GM18511 (cell line): Measurements from ENCODE around the gene TK1.
"Not testable (repeated sequence)": the region's sequence is repeated elsewhere in the genome, so short reads cannot be mapped to it uniquely, and the experiment has no call there.

Experiments used
- ATAC-seq: cut with Tn5 transposase; IDR thresholded peaks from one replicate; pipeline ENCODE4 v1.9.1; 2021; ENCODE audit warnings: mild to moderate bottlenecking, moderate library complexity; ENCODE audit not compliant: unreplicated experiment

Gene TK1

DNA sequence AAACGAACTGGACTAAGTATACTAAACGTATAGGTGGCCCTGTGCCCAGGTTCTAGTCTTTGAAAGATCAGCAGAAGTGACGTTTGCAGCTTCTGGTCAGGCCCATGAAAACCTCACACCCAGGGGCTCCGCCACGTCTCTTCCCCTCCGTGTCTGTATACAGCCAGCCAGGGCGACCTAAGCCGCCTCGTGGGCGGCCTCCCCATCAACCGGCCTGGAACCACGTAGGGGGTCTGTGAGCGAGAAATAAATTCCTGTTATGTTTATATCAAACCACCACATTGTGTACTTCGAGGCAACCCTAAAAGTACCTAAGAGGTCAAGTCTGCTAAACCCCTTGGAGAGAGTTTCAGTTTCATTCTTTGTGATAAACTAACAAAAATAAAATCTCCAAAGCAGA is 6.8 kb downstream of the TK1 start:
- no peak for ATAC-seq

DNA sequence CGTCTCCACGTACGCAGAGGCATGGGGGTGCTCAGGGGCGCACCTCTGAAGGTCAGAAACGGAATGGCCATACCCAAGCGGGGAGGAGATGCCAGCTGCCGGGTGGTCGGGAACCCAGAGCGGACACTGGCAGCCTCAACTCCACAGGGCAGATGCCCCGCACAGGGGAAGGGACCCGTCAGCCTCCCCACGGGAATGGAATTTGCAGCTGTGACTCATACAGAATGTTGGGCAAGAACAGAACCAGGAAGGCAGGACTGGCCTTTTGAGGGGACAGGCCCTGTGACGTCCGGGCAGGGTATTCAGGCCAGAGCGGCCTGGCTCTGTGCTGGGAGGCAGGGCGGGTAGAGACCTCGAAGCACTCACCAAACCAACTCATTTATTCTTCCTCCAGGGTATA is 7.5 kb downstream of the TK1 start:
- no peak for ATAC-seq

DNA sequence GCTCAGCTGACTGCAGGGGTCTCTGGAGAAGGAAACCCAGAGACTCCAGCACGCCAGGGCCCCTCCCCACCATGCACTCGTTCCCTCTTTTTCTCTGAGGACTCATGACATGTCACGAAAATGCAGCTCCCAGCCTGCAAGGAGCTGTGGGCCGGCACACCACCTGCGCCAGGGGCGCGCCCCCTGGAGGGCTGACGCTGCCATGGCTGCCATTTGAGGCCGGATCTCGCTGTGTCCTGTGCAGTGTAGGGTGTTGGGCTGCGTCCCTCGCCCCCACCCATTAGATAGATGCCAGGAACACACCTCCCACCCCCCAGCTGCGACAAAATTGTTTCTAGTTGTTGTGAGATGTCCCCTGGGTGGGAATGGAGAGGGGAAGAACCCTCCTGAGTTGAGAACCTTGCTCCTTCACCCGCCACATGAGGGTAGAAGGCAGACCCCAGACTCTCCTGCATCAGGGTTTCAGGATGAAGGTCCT is 10.3 kb downstream of the TK1 start:
- ATAC-seq, result no peak

DNA sequence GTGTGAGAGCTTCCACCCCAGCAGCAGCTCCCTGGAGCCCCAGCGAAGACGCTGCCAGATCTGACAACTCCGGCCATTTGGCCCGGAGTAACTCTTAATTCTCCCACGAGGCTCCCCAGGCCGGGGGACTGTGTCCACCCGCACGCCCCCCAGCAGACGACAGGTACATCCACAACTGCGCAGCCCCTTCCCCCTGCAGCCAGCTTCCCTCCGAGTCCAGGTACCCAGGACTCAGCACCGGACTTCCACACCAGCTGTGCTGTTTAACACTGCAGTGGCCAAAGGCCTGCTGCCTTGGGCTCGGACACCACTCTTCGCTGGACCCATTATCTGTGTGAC is 11.2 kb downstream of the TK1 start:
- ATAC-seq, result no peak

DNA sequence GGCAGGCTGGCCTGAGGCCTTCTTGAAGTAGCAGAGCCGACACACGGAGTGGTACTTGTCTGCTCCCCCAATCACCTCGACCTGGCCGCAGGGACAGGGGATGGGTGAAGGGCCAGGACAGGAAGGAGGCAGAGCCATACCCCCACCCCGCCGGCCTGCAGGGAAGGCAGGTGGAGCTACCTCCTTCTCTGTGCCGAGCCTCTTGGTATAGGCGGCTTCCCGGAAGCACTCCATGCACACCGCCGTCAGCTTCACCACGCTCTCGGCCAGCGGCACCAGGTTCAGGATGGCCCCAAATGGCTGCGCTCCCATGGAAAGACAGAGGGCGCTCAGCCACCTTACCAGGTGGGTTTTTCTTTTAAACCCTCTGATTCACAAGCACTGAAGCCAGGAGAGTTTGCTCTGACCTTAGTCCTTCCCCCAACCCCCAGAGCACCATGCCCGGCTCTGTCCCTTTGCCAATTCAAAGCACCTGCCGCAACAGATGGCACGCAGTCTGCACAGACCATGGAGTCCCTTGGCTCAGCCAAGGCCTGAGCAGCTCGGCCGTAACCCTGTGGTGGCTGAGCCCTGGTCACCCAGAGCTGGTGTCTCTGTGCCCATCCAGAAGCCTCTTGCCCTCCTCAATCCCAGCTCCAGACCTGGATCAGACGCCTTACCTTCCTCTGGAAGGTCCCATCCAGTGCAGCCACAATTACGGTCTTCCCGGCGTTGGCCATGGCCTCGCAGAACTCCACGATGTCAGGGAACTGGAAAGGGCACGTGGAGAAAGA is 11.8 kb downstream of the TK1 start:
- no peak for ATAC-seq

DNA sequence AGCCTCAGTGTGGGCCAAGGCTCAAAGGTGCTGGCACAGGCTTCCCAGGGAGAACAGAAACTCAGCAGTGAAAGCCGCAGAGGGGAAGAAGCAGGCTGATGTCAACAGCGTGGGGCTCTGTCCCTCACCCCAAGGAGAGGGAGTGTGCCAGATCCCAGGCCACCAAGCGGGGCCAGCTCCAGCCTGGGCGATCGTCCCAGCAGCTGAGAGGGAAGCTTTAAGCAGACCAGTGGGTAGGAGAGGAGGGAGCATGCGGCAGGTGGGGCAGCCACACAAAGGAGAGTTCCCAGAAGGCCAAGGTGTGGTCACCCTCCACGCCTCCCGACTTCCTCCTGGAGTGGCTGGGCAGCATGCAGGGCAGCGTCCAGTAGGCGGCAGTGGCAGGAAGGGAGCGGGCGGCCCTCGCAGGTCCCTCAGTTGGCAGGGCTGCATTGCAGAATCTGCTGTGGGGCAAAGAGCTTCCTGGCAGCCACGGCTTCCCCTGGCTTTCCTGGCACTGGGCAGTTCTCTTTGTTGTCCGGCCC is 12.4 kb downstream of the TK1 start:
- ATAC-seq, result no peak

DNA sequence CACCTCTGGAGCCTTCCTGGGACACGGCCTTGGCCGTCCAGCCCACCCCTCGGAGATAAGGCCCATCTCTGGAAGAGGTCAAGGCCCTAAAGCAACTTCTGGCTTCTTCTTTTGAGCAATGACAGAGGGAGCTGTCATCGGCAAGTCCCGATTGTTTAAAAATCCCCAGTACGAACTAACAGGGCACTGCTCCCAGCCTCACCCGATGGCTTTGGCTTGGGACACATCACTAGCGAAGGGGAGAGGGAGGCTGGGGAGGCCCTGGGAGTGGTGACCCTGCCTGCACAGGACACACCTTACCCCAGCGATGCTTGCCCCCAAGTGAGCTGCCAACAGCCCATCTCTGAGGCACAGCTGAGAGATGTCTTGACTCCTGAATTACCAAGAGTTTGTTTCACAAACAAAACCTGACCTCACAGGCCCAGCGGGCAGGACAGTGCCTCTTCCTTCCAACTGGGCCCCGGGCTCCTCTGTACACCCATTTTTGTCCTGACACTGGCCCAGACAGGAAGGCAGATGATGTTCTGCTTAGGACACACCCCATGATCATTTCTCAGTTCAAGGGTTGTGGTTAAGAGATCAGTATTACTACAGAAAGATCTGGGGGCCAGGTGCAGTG is 13.6 kb downstream of the TK1 start:
- peak; percentile 43 for ATAC-seq

DNA sequence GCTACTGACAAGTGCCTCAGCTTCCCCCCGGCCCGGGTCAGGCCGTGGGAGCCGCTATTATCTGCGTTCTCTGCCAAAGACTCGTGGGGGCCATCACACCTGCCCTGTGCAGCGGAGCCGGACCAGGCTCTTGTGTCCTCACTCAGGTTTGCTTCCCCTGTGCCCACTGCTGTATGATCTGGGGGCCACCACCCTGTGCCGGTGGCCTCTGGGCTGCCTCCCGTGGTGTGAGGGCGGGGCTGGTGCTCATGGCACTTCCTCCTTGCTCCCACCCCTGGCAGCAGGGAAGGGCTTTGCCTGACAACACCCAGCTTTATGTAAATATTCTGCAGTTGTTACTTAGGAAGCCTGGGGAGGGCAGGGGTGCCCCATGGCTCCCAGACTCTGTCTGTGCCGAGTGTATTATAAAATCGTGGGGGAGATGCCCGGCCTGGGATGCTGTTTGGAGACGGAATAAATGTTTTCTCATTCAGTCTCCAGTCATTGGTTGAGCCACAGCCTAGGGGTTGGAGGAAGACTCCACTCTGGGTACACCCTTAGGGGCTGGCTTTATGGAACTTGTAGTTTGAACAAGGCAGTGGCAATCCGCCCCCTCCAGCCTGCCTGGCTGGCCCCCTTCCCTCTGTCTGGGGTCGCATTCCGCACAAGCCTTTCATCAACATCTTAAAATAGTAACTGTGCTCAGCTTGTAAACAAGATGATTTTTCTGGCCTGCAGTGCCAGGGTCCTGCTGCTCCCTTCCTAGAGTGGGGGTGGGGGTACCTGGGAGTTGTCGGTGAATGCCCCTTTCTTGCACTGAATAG is 14.4 kb downstream of the TK1 start:
- ATAC-seq, result no peak

DNA sequence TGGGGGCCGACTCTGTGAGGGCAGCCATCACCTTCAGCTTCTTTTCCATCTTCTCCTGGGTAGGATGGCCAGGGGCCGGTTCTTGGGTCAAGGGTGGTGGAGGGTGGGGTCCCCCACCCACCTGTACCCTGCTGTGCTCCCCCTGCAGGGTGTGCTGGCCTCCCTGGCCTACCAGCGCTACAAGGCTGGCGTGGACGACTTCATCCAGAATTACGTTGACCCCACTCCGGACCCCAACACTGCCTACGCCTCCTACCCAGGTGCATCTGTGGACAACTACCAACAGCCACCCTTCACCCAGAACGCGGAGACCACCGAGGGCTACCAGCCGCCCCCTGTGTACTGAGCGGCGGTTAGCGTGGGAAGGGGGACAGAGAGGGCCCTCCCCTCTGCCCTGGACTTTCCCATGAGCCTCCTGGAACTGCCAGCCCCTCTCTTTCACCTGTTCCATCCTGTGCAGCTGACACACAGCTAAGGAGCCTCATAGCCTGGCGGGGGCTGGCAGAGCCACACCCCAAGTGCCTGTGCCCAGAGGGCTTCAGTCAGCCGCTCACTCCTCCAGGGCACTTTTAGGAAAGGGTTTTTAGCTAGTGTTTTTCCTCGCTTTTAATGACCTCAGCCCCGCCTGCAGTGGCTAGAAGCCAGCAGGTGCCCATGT is 15.1 kb downstream of the TK1 start:
- not testable (repeated sequence) for ATAC-seq

DNA sequence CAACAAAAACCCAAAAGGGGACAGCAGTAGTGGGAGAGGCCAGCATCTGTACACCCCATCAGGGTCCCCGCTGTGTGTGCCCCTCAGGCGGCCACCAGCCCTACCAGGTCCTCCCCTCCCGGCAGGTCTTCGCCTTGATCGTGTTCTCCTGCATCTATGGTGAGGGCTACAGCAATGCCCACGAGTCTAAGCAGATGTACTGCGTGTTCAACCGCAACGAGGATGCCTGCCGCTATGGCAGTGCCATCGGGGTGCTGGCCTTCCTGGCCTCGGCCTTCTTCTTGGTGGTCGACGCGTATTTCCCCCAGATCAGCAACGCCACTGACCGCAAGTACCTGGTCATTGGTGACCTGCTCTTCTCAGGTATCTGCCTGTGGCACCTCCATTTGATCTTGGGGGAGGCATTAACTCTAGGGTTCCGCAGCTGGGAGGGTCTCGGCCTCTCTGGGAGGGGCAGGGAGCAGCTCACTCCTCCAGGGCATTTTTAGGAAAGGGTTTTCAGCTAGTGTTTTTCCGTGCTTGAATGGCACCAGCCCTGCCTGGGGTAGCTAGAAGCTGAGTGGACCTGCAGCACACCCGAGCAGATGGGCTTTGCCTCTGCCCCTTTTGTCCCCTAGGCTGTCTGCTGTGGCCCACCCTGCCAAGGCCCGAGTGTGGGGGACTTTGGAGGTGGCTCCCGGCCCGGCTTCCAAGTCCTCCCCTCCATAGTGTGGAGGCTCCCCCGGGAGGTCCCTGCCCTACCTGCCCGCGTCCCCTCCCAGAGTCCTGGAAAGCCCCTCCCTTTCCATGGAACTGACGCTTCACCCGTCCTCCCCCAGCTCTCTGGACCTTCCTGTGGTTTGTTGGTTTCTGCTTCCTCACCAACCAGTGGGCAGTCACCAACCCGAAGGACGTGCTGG is 15.9 kb downstream of the TK1 start:
- no peak for ATAC-seq

DNA sequence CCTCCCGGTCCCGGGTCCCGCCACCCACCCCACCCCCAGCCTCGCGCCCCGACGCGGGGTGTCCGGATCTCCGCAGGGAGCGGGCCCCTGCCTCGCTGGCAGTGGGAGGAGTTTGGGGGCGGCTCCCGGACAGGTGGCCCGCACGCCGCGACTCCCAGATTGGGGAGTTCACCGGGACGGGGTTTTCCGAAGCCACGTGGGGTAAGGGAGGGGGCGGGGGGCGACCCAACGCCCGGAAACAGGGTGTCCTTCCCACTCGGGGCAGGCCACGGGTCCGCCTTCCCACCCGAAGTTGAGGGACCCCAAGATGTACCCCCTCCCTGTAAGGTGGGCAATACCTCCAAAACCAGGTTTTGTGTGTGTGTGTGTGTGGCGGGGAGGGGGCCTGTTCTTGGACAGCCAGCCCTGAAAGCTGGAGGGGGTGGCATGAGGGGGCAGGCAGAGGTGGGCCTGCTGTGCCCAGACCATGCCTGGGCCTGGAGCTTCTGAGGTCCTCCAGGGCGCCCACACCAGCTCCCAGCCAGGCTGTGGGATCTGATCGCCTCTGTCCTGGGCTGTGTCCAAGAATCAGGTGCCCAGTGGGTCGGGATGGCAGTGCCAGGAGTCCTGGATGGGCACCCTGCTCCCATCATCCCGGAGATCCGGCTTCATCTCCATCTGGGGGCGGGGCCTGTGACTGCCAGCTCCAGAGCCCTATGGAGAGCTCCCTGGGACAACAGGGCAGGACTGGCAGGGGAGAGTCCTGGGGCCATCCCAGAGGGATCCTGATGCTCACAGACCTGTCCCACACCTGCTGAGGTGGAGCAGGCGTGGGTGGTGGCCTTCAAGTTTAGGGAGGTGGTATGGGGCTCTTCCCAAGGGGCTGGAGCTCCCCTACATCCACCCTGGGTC is 17.7 kb downstream of the TK1 start:
- ATAC-seq, result no peak

DNA sequence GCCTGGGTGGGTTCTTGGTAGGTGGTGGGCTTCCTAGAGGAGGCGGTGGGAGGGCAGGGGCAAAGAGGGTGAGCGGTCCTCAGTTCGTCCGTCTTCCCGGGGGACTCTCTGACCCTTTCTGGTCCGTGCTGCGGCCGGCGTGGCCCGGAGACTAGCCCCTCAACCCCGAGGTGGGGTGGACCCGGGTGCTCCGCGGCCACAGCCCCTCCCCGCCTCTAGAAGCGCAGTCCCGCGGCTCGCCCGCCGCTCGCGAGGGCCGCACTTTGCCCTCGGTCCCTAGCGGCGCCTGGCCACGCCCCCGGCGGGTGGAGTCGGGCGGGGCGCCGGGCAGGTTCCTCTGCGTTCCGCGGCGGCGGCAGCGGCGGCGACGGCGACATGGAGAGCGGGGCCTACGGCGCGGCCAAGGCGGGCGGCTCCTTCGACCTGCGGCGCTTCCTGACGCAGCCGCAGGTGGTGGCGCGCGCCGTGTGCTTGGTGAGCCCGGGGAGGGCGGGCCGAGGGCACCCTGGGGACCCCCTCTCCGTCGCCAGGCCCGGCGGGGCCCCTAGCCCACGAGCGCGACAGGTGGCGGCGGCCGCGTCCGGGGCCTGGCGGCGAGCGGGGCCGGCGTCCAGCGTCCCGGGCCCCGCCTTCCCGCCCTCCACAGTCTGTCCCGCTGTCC is 18.5 kb downstream of the TK1 start, which contains the start of gene SYNGR2:
SYNGR2 (plus strand) TSS at position 340 of the 661 bp plus-strand sequence; CDS start at position 376, 36 bp downstream.
- peak; percentile 60 for ATAC-seq

DNA sequence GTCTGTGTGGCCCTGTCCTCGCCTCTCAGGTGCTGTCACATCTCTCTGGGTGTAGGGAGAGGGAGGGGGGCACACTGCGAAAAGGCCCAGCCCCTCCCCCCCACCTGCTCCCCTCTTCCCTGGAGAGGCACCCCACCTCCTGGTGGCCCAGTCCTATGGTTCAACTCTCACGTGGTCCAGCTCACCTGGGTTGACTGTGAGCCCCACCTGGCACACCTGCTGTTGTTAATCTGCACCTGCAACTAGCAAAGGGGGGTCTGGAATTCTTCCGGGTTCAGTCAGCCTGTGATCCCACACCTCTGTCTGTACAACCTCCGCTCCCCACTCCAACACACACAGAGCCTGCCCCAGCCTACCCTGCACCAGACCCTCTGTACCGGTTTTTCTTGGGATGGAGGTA is 20.4 kb downstream of the TK1 start:
- ATAC-seq, result no peak

DNA sequence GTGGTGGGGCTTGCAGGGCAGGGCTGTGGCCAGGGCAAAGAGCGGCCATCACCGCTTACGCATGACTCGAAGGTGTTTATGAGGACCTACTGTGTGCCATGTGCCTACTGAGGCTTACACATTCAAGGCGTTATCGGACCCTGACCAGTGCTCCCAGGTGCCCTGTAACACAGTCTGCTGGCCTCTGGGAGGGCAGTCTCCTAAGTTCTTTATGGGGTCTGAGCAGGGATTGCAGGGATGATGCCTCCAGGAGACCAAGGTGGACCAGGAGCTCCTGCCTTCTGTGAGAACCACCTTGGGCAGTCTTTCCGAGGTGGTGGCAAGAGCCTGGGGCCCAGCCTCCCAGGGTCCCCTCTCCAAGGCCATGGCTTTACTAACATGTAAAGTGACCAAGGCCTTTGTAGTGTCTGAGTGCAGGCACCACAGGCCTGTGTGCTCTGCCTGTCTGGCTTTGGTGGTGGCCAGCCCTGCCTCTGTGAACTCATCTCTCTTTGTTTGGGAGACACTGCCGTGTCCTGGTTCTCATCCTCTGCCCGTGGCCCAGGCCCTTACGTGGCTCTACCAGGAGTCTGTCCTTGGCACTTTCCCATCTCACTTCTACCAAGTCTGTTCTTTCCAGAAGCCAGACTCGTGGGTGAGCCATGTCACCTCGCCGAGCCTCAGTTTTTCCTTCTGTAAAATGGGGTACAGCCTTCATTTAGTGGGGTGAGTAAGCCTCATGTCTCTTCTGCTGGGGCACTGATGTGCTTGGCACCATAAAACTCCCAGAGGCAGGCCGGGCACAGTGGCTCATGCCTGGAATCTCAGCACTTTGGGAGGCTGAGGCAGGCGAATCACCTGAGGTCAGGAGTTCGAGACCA is 21.9 kb downstream of the TK1 start:
- ATAC-seq, result no peak

DNA sequence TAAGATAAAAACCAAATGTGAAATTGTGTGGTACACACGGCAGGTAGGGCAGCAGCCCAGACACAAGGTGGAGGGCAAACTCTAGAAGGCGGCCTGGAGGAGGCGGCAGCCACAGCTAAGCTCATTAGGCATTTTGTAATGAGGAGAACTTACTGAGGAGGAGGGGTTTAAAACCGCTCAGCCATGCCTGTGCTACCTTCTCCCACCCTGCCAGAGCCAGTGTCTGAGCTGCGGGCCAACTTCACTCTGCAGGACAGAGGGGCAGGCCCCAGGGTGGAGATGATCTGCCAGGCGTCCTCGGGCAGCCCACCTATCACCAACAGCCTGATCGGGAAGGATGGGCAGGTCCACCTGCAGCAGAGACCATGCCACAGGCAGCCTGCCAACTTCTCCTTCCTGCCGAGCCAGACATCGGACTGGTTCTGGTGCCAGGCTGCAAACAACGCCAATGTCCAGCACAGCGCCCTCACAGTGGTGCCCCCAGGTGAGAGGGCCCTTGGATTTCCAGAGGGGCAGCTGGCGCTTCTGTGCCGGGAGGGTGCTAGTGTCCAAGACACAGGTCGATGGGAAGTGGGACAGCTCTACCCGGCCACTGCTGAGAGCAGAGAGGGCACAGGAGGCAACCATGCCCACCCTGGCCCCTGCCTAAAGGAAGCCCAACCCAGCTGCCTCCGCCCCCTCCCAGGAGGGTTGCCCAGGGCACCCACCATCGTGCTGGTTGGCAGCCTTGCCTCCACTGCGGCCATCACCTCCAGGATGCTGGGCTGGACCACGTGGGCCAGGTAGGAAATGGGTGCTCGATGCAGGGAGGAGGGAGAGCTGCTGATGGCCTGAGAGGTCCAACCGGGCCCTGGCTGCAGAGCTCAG is 22.7 kb downstream of the TK1 start:
- no peak for ATAC-seq

DNA sequence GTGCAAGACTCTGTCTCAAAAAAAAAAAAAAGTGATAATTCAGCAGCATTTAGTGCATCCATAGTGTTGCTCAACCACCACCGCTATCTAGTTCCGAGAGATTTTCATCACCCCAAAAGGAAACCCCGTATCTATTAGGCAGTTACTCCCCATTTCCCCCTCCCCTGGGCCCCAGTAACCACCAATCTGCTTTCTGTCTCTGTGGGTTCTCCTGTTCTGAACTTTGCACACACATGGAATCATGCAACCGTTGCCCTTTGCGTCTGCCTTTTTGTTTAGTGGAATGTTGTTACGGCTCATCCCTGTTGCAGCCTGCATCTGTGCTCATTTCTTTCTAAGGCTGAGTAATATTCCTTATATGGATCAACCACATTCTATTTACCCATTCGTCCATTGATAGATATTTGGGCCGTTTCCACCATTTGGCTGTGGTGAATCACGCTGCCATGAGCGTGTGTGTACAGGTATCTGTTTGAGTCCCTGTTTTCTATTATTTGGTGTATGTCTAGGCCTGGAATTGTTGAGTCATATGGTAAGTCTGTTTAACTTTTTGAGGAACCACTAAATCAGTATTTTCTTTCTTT is 27.2 kb downstream of the TK1 start:
- peak; percentile 54 for ATAC-seq
